H4 (cell line): ENCODE data around the gene KRCC1. TPM values are rescaled to one million over a fixed set of nuclear protein-coding genes. Genes with fewer than 3 reads are reported as not detected.
"Not testable (repeated sequence)": the region's sequence is repeated elsewhere in the genome, so short reads cannot be mapped to it uniquely, and the experiment has no call there.

Experiments
- DNase-seq: peaks from one replicate; pipeline ENCODE4 v3.0.0-alpha.2; 2015; ENCODE audit warnings: low spot score
- total RNA-seq: library from RNA; depleted of rRNA; stranded (reverse); fragments of >200 nt; shearing (Covaris generic); gene quantifications from 2 replicates; pipeline ENCODE4 v1.2.3, GENCODE V29; 2014

The KRCC1 gene
- total RNA-seq, 1 experiment from 2014 or later: 35.3 TPM

- DNase-seq: peak; percentile 43
Measured at GRCh38 chr2:88038263-88039105, 17.1 kb downstream of the KRCC1 start.

DNA sequence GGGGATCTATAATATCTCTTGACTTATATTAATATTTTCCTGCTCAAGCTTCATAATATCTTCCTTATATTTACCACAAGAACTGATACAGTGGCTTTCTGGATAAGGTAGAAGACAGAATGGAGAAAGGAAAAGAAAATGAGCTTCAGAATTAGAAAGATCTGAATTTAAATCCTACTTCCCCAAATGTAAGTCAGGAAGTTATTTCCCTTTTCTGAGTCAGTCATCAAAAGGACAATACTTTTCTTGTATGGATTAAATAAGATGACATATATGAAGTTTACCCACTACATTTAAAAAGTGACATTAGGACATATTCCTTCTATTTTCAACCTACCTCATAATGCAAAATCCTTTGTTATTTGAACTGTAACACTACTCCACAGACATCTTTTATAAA, 19.0 kb downstream of the KRCC1 start:
- DNase-seq: no peak

DNA sequence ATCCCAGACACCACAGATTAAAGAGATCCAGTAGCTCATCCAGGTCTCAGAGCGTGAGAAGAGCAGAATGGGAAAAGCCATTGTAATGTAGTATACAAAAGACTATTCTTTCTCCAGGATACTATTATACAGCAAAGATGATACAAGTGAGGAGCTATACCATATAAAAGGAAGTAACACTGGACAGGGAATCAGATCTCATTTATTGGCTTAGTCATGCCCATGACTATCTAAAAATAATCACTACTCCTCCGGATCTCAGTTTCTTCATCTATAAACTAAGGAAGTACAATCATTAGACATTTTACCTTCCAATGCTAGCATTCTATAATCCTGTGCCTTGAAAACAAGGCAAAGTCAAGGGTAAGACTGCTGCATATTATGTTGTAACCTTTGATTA, 19.4 kb downstream of the KRCC1 start:
- DNase-seq: no peak

DNA sequence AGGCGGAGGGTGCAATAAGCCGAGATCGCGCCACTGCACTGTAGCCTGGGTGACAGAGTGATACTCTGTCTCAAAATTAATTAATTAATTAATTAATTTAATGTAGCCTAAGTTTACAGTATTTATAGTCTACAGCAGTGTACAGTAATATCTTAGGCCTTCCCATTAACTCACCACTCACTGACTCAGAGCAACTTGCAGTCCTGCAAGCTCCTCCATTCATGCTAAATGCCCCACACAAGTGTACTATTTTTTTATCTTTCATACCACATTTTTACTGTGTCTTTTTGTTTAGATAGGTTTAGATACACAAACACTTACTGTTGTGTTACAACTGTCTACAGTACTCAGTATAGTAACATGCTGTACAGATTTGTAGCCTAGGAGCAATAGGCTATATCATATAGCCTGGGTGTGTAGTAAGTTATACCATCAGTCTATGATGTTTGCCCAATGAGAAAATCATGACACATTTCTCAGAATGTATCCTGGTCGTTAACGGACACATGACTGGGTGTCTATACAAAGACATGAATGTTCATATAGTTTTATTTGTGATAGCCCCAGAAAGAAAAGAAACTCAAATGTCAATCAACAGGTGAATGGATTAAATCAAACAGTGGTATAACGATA, 23.4 kb downstream of the KRCC1 start:
- DNase-seq: no peak

- no peak for DNase-seq
Measured at GRCh38 chr2:88028931-88029330, 26.7 kb downstream of the KRCC1 start.

DNA sequence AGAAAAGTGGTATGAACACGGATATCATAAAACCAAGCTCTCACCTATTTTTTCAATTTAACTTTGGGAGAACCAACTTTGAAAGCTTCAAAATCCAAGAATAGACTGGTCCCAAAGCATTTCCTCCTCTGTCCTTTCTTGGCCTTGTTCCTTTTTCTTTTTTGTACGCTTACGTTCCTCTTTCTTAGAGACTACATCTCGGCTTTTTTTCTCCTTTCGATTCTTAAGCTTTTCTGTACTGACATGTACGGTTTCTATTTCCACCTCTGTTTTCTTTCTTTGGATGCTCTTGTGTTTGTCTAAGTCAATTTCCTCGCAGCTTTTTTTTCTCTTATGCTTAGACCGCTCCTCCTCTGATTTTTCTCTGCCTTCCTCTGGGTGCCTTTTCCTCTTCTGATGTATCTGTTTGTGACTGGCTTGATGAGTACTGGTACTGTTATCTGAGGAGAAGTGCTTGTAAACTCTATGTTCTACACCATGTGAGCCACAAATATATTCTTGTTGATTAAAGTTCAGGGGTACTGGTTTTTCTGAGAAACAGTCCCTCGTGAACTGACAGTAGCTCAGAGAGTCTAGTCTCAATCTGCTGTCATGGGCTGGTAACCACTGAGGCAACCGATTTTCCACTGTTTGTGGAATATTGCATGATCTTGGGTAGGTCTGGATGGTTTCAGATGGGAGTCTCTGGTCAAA, 27.7 kb downstream of the KRCC1 start:
- DNase-seq: no peak

DNA sequence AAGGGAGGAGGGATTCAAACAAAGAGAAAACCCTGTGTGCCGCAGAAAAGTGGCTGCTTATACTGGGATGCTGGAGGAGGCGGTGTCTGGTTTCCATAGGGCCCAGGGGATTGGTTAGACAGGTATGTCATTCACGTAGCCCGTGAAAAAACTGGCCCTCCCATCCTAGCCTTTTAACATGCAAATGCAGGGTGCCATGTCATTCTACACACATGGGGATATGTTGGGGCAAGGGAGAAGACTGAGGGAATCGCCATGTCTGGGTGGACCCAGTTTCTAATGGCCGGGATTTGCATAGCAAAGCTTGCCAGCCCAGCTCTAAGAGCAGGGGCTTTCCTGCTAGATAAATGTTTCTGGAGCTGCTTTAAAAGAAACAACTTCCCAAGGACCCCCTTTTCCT, 31.1 kb downstream of the KRCC1 start:
- DNase-seq: no peak

- no peak for DNase-seq
Measured at GRCh38 chr2:88022669-88022921, 33.0 kb downstream of the KRCC1 start.

GRCh38 chr2:88019985-88020384, 35.6 kb downstream of the KRCC1 start:
- no peak for DNase-seq

- no peak for DNase-seq
Measured at GRCh38 chr2:88018909-88019308, 36.7 kb downstream of the KRCC1 start.

DNA sequence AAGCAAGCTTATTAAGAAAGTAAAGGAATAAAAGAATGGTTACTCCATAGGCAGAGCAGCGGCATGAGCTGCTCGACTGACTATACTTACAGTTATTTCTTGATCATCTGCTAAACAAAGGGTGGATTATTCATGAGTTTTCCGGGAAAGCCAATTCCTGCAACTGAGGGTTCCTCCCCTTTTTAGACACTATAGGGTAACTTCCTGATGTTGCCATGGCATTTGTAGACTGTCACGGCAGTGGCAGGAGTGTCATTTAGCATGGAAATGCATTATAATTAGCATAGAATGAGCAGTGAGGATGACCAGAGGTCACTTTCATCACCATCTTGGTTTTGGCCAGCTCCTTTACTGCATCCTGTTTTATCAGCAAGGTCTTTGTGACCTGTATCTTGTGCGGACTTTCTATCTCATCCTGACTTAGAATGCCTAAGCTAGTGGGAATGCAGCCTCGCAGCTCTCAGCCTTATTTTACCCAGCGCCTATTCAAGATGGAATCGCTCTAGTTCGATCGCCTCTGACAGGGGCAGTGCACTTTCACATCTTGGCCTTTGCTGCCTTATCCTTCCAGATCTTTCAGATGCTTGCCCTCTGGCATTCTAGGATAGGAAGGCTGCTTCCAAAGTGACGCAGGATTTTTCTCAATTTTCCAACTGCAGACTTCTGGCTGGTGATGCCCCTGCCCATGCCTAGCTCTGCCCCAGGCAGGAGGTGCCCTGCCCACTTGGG, 37.3 kb downstream of the KRCC1 start:
- not testable (repeated sequence) for DNase-seq

DNA sequence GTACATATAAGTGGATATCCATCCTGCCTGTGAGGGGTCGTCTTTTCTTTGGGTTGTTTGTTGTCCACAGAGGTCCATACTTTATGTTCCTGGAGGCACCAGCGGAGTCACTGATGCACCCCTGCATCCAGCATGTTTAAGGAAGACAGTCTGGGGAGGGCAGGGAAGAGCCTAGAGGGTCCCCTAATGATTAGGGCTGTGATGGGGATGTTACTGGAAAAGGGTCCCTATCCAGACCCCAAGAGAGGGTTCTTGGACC, 37.9 kb downstream of the KRCC1 start:
- not testable (repeated sequence) for DNase-seq

GRCh38 chr2:88016960-88017779, 38.4 kb downstream of the KRCC1 start:
- no peak for DNase-seq

- DNase-seq: no peak
Measured at GRCh38 chr2:88016086-88016959, 39.3 kb downstream of the KRCC1 start, which contains the start of gene RNU2-63P. Gene RNU2-63P, minus strand, starts transcription at chr2:88016547.

GRCh38 chr2:88011011-88011410, 44.6 kb downstream of the KRCC1 start:
- DNase-seq: no peak

- no peak for DNase-seq
Measured at GRCh38 chr2:88010136-88010535, 45.4 kb downstream of the KRCC1 start.

DNA sequence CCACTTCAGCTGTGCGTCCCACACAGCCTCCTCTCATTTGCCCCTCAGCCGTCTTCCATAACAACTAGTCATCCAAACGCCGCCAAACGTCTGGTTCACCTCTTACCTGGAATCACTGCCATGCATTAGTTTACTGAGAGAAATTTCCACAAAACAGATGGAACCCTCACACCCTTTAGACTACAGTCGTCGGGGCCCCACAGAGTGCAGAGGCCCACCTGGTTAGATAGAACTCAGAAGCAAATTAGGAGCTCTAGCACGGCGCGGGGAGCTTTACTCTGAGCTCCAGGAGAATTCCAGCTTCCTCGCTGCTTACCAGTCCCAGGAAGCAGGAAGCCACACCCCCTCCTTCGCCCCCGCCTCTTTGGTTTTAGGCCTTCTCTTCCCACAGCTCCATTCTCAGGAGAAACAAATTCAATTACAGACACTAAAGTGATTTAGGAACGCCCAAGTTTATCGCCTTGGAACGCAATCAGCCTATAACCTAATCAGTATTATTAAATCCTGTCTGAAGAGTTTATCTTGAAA, 48.6 kb downstream of the KRCC1 start:
- DNase-seq: no peak

DNA sequence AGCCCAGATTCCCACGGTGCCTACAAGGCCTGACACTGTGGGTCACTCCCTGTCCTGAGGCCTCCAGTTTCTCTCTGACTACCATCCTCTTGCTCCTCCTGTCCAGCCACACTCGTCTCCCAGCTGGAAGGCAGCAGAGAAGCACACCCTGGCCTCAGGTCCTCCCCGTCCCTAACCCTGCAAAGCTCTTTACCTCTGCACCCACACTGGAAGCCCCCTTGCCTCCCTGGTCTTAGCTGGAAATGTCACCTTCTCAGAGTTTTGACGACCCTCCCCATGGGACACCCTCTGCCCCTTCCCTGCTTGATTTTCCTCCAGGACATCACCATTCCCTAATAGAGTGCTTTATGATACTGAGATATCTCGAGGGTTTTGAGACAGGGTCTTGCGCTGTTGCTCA, 49.8 kb downstream of the KRCC1 start:
- no peak for DNase-seq

- DNase-seq: no peak
Measured at GRCh38 chr2:88003074-88003755, 52.4 kb downstream of the KRCC1 start.

- DNase-seq: no peak
Measured at GRCh38 chr2:88002359-88002707, 53.2 kb downstream of the KRCC1 start.
